Measurements from ENCODE around the gene MED15. TPM values are rescaled to one million over a fixed set of nuclear protein-coding genes. Genes with fewer than 3 reads are reported as not detected.
"Not testable (repeated sequence)": the region's sequence is repeated elsewhere in the genome, so short reads cannot be mapped to it uniquely, and the experiment has no call there.

Gene MED15
- total RNA-seq, 1 donor, result 44.2 TPM

GRCh38 chr22:20464912-20465758 lies 42.3 kb upstream of the MED15 start:
- H3K4me3 ChIP-seq (ENCODE audit: low read depth, low read length), result no peak overlapping the region
- DNase-seq (ENCODE audit: low read depth), result no peak
- TF ChIP-seq, protein P1, sequence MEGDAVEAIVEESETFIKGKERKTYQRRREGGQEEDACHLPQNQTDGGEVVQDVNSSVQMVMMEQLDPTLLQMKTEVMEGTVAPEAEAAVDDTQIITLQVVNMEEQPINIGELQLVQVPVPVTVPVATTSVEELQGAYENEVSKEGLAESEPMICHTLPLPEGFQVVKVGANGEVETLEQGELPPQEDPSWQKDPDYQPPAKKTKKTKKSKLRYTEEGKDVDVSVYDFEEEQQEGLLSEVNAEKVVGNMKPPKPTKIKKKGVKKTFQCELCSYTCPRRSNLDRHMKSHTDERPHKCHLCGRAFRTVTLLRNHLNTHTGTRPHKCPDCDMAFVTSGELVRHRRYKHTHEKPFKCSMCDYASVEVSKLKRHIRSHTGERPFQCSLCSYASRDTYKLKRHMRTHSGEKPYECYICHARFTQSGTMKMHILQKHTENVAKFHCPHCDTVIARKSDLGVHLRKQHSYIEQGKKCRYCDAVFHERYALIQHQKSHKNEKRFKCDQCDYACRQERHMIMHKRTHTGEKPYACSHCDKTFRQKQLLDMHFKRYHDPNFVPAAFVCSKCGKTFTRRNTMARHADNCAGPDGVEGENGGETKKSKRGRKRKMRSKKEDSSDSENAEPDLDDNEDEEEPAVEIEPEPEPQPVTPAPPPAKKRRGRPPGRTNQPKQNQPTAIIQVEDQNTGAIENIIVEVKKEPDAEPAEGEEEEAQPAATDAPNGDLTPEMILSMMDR (IDR thresholded peaks at IDR 0.05; ENCODE audit: insufficient read depth, low read length), result no peak

DNA sequence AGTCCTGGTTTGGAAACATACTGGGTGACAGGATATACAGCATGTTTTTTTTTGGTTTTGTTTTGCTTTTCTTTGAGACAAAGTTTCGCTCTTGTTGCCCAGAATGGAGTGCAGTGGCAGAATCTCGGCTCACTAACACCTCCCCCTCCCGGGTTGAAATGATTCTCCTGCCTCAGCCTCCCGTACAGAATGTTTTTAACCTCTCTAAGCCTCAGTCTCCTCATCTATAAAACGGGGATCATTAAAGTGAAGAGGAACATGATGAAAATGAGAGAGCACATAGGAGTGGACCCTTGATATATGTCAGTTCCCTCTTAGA lies 41.7 kb upstream of the MED15 start:
- H3K4me3 ChIP-seq (ENCODE audit: low read depth, low read length), result no peak overlapping the region
- TF ChIP-seq, protein P1 (IDR thresholded peaks at IDR 0.05; ENCODE audit: insufficient read depth, low read length), result no peak
- DNase-seq (ENCODE audit: low read depth), result no peak

DNA sequence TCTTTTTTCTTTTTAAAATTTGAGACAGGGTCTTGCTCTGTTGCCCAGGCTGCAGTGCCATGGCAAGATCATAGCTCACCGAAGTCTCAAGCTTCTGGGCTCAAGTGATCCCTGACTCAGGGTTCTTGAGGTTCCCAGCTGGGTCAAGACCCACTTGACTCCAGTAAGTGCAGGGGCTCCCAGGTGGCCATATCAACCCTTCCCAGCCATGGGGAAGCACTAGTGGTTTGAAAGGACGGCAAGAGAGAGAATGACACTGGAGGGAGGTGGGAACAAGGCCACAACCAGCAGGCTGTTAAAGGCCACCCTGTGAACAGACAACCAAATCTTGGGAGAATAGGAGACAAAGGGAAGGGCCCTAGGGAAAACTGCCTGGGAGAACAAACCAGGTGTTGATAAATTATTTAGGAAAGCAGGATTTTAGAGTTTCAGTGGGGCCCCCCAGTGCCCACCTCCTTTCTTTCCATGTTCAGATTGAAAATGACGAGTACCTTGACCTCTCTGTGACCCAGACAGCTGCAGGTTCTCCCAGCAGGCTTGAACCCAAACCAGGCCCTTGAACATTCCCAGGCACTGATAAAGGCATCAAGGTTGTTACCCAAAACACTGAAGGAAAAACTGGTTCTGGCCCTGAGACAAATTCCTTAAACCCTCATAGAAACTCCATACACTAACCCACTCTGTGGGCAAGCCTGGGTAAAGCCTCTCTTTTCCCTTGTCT lies 40.6 kb upstream of the MED15 start:
- H3K4me3 ChIP-seq (ENCODE audit: low read depth, low read length), result no peak overlapping the region
- TF ChIP-seq, protein P1 (IDR thresholded peaks at IDR 0.05; ENCODE audit: insufficient read depth, low read length), result no peak
- DNase-seq (ENCODE audit: low read depth), result no peak

- H3K4me3 ChIP-seq (ENCODE audit: low read depth, low read length), result no peak overlapping the region
- no peak for DNase-seq (ENCODE audit: low read depth)
- TF ChIP-seq, protein P1 (IDR thresholded peaks at IDR 0.05; ENCODE audit: insufficient read depth, low read length), result no peak
Measured at GRCh38 chr22:20469110-20469868, 38.1 kb upstream of the MED15 start.

GRCh38 chr22:20470525-20470924 lies 36.9 kb upstream of the MED15 start:
- H3K4me3 ChIP-seq (ENCODE audit: low read depth, low read length); DNase-seq (ENCODE audit: low read depth): not testable (repeated sequence)

DNA sequence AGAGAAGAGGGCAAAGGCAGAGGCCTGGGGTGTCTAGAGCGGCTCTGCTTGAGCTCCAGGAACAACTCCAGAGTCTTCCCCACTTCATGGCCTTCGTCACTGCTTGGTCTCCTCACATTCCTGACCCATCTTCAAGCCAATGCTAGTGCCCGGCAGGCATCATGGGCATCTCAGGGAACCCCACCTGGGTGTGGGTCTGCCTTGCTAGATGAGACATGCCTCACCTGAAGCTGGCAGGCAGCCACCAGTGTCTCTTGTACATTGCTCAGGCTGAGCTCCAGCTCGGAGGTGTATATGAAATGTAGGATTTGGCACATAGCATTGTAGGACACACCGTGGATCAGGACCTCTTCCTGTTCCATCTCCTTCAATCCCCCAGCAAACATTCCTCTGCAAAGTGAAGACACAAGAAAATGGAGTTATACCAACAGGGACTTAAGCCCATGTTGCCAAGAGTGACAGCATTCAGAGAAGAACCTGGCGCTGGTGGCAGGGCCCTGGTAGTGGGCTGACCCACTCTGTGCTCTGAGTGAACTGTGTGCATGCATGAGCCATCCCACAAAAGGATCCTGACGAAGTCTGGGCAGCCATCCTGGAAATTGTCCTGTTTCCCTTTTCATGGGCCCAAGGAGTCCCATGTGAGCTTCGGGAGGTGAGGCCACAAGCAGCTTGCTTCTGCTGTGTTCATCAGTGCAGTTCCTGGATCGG lies 36.1 kb upstream of the MED15 start:
- no peak overlapping the region for H3K4me3 ChIP-seq (ENCODE audit: low read depth, low read length)
- TF ChIP-seq, protein P1 (IDR thresholded peaks at IDR 0.05; ENCODE audit: insufficient read depth, low read length), result no peak
- DNase-seq (ENCODE audit: low read depth), result no peak

All from fibroblast of the aortic adventitia (primary cell).